ENCODE data around the gene TYW1.
"Not testable (repeated sequence)": the region's sequence is repeated elsewhere in the genome, so short reads cannot be mapped to it uniquely, and the experiment has no call there.

Gene TYW1

DNA sequence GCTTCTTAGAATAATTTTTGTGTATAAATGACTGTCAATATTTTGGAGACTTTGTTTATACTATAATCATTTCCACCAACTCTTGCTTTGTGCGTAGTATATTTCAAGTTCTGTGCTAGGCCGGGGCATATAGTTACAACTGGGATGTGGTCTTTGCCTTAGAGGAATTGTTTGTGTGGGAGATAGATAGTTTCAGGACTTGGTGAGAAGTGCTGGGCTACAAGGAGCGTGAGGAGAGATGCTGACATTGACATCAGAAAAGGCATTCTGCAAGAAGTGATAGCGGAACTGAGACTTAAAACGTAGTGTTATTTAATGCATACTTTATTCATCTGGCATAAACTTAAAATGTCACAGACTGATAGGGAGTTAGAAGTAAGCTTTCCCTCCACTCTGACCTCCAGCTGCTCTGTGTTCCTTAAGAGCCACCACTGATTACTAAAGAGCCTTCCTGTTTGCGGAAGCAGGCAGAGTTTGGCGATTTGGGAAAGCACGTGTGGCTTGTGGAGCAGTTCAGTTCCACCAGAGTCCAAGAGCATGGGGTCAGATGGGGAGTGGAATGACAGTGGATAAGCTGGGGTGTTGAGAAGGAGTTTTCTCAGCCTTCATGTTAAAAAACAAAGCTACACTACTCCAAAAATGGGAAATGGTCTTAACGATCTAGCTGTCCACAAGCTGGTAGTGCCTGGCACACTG, 146.6 kb downstream of the TYW1 start:
- H3K4me1 ChIP-seq (ENCODE audit: control insufficient read depth in 2 of 2, insufficient read depth in 2 of 2, low read length in 2 of 2); H3K36me3 ChIP-seq (ENCODE audit: control insufficient read depth in 2 of 2, insufficient read depth in 2 of 2, low read length in 2 of 2); H3K9ac ChIP-seq (ENCODE audit: low read depth in 1 of 2, low read length in 2 of 2); H3K27ac ChIP-seq (ENCODE audit: low read depth in 2 of 2, low read length in 2 of 2); H3K9me3 ChIP-seq (ENCODE audit: control insufficient read depth in 2 of 2, low read length in 2 of 2); H3K27me3 ChIP-seq (ENCODE audit: control insufficient read depth in 2 of 2, insufficient read depth in 2 of 2, low read length in 2 of 2); H3K4me3 ChIP-seq (ENCODE audit: low read length in 2 of 2): not testable (repeated sequence)

DNA sequence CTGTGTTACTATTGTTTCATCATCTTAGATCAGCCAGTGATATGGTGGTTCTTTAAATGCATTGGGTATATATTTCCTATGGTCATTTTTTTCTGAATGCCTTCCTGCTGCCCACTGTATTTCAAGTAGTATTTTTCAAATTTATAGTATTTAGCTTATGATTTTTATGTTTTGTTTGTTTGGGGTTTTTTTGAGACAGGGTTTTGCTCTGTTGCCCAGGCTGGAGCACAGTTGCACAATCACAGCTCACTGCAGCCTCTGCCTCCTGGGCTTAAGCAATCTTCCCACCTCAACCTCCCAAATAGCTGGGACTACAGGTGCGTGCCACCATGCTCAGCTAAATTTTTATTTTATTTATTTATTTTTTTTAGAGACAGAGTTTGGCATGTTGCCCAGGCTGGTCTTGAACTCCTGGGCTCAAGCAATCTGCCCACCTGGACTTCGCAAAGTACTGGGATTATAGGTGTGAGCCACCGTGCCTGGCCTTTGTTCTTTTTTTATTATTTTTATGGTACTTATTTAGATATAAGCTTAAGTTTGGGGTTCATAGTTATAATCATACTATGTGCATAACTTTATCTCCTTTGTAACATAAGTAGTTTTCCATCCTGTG, 149.1 kb downstream of the TYW1 start:
- H3K27me3 ChIP-seq (ENCODE audit: control insufficient read depth in 2 of 2, insufficient read depth in 2 of 2, low read length in 2 of 2); H3K9me3 ChIP-seq (ENCODE audit: control insufficient read depth in 2 of 2, low read length in 2 of 2); H3K4me3 ChIP-seq (ENCODE audit: low read length in 2 of 2); H3K27ac ChIP-seq (ENCODE audit: low read depth in 2 of 2, low read length in 2 of 2); H3K36me3 ChIP-seq (ENCODE audit: control insufficient read depth in 2 of 2, insufficient read depth in 2 of 2, low read length in 2 of 2); H3K4me1 ChIP-seq (ENCODE audit: control insufficient read depth in 2 of 2, insufficient read depth in 2 of 2, low read length in 2 of 2); H3K9ac ChIP-seq (ENCODE audit: low read depth in 1 of 2, low read length in 2 of 2): not testable (repeated sequence)

DNA sequence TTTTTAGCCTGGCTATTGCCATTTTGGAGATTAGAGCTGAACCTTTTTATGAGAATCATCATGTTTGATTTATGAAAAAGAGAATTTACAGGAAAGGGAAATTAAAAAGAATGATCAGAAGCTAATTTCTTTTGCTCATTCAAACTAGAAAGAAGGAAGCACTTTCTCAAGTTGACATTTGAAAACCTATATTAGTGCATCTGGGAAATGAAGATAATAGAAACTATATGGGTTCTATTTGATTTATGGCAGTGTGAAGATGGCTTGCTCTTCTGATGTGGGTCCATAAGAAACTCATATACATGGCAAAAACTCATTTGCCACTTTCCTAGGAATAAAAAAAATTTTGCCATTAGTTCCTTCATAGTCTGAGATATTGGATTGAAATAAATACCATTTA, 152.5 kb downstream of the TYW1 start:
- not testable (repeated sequence) for H3K36me3 ChIP-seq (ENCODE audit: control insufficient read depth in 2 of 2, insufficient read depth in 2 of 2, low read length in 2 of 2)

DNA sequence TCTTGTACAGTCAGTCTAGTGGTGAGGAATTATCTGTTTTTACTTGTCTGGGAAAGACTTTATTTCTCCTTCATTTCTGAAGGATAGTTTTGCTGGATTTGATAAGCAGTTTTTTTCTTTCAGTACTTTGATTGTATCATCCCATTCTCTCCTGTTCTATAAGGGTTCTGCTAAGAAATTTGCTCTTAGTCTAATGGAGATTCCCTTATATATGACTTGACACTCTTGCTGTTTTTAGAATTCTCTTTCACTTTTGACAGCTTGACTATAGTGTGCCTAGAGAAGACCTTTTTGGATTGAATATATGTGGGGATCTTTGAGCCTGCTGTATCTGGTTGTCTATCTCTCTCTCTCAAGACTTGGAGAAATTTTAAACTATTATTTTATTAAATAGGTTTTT, 157.7 kb downstream of the TYW1 start:
- H3K9ac ChIP-seq (ENCODE audit: low read depth in 1 of 2, low read length in 2 of 2); H3K4me3 ChIP-seq (ENCODE audit: low read length in 2 of 2); H3K27ac ChIP-seq (ENCODE audit: low read depth in 2 of 2, low read length in 2 of 2); H3K27me3 ChIP-seq (ENCODE audit: control insufficient read depth in 2 of 2, insufficient read depth in 2 of 2, low read length in 2 of 2); H3K9me3 ChIP-seq (ENCODE audit: control insufficient read depth in 2 of 2, low read length in 2 of 2); H3K4me1 ChIP-seq (ENCODE audit: control insufficient read depth in 2 of 2, insufficient read depth in 2 of 2, low read length in 2 of 2); H3K36me3 ChIP-seq (ENCODE audit: control insufficient read depth in 2 of 2, insufficient read depth in 2 of 2, low read length in 2 of 2): not testable (repeated sequence)

More for the DNA sequence above, 152.5 kb downstream of the TYW1 start:
- H3K4me3 ChIP-seq (ENCODE audit: low read length in 2 of 2); H3K9ac ChIP-seq (ENCODE audit: low read depth in 1 of 2, low read length in 2 of 2); H3K27ac ChIP-seq (ENCODE audit: low read depth in 2 of 2, low read length in 2 of 2); H3K27me3 ChIP-seq (ENCODE audit: control insufficient read depth in 2 of 2, insufficient read depth in 2 of 2, low read length in 2 of 2); H3K9me3 ChIP-seq (ENCODE audit: control insufficient read depth in 2 of 2, low read length in 2 of 2); H3K4me1 ChIP-seq (ENCODE audit: control insufficient read depth in 2 of 2, insufficient read depth in 2 of 2, low read length in 2 of 2): not testable (repeated sequence)

DNA sequence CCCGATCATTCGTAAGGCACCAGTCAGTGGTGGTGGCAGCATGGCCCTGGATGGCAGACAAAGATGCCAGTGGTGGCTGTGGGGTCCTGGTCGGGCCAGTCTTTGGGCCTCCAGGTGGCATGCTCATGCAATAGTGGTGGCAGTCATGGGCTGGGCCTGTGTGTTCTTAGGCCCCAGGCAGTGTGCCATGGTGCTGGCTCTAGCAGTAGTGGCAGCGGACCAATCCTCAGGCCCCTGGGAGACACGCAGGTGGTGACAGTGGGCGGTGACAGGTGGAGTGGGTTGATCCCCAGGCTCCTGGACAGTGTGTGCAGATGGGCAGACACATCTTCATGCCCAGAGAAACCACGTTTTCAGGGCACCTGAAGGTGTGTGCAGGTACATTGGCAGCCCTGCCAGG, 159.4 kb downstream of the TYW1 start:
- not testable (repeated sequence) for H3K9me3 ChIP-seq (ENCODE audit: control insufficient read depth in 2 of 2, low read length in 2 of 2); H3K36me3 ChIP-seq (ENCODE audit: control insufficient read depth in 2 of 2, insufficient read depth in 2 of 2, low read length in 2 of 2); H3K9ac ChIP-seq (ENCODE audit: low read depth in 1 of 2, low read length in 2 of 2)

DNA sequence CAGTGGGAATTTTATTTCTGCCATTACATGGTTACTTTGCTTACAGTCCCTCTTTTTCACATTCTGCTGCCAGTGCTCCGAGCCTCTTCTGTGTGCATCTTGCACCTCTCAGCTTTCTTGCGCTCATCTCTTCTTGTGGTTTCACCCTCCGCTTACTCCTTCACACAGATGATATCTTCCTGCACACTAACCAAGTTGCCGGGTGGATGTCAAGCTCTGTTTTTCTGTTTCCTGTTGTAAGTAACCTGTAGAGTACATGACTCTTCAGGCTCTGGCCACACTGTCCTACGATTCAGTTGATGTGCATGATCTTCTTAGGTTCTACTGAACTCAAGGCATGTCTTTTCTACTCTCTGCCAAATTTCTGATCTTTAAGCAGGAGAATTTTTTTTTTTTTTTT, 166.7 kb downstream of the TYW1 start:
- H3K9ac ChIP-seq (ENCODE audit: low read depth in 1 of 2, low read length in 2 of 2); H3K4me1 ChIP-seq (ENCODE audit: control insufficient read depth in 2 of 2, insufficient read depth in 2 of 2, low read length in 2 of 2); H3K9me3 ChIP-seq (ENCODE audit: control insufficient read depth in 2 of 2, low read length in 2 of 2); H3K36me3 ChIP-seq (ENCODE audit: control insufficient read depth in 2 of 2, insufficient read depth in 2 of 2, low read length in 2 of 2); H3K27me3 ChIP-seq (ENCODE audit: control insufficient read depth in 2 of 2, insufficient read depth in 2 of 2, low read length in 2 of 2); H3K27ac ChIP-seq (ENCODE audit: low read depth in 2 of 2, low read length in 2 of 2); H3K4me3 ChIP-seq (ENCODE audit: low read length in 2 of 2): not testable (repeated sequence)

More for the DNA sequence above, 159.4 kb downstream of the TYW1 start:
- not testable (repeated sequence) for H3K27me3 ChIP-seq (ENCODE audit: control insufficient read depth in 2 of 2, insufficient read depth in 2 of 2, low read length in 2 of 2); H3K4me1 ChIP-seq (ENCODE audit: control insufficient read depth in 2 of 2, insufficient read depth in 2 of 2, low read length in 2 of 2); H3K27ac ChIP-seq (ENCODE audit: low read depth in 2 of 2, low read length in 2 of 2); H3K4me3 ChIP-seq (ENCODE audit: low read length in 2 of 2)

DNA sequence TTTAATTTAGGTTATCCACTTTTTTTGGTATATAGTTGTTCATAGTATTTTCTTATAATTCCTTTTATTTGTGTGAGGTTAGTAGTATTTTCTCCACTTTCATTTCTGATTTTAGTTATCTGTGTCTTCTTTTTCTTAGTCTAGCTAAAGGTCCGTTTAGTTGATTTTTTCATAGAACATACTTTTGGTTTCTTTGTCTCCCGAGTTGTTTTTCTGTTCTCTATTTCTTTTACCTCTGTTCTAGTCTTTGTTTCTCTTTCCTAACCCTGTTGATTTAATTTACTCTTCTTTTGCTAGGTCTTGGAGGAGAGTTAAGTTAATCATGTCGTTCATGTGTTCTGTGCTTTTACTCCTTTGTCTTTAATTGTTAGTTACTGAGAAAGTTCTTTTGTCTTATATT, 174.5 kb downstream of the TYW1 start:
- H3K27ac ChIP-seq (ENCODE audit: low read depth in 2 of 2, low read length in 2 of 2) = not testable (repeated sequence)

DNA sequence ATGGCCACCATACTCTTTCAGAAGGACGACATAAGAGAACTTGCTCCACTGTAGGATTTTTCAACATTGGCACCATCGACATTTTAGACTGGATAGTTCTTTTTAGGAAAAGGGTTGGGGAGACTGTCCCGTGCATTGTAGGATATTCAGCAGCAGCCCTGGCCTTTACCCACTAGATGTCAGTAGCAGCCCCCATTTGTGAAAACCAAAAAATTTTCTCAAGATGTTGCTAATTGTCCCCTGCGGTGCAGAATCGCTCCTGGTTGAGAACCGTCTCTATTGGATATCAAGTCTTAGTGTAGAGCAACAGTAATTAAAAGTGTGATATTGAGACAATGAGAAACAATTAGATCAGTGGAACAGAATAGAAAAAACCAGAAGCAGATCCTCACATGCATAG, 180.1 kb downstream of the TYW1 start:
- H3K4me3 ChIP-seq (ENCODE audit: low read length in 2 of 2); H3K27me3 ChIP-seq (ENCODE audit: control insufficient read depth in 2 of 2, insufficient read depth in 2 of 2, low read length in 2 of 2); H3K9ac ChIP-seq (ENCODE audit: low read depth in 1 of 2, low read length in 2 of 2); H3K9me3 ChIP-seq (ENCODE audit: control insufficient read depth in 2 of 2, low read length in 2 of 2); H3K27ac ChIP-seq (ENCODE audit: low read depth in 2 of 2, low read length in 2 of 2); H3K4me1 ChIP-seq (ENCODE audit: control insufficient read depth in 2 of 2, insufficient read depth in 2 of 2, low read length in 2 of 2); H3K36me3 ChIP-seq (ENCODE audit: control insufficient read depth in 2 of 2, insufficient read depth in 2 of 2, low read length in 2 of 2): not testable (repeated sequence)

More for the DNA sequence above, 174.5 kb downstream of the TYW1 start:
- not testable (repeated sequence) for H3K36me3 ChIP-seq (ENCODE audit: control insufficient read depth in 2 of 2, insufficient read depth in 2 of 2, low read length in 2 of 2); H3K4me3 ChIP-seq (ENCODE audit: low read length in 2 of 2); H3K9me3 ChIP-seq (ENCODE audit: control insufficient read depth in 2 of 2, low read length in 2 of 2); H3K27me3 ChIP-seq (ENCODE audit: control insufficient read depth in 2 of 2, insufficient read depth in 2 of 2, low read length in 2 of 2); H3K9ac ChIP-seq (ENCODE audit: low read depth in 1 of 2, low read length in 2 of 2); H3K4me1 ChIP-seq (ENCODE audit: control insufficient read depth in 2 of 2, insufficient read depth in 2 of 2, low read length in 2 of 2)

DNA sequence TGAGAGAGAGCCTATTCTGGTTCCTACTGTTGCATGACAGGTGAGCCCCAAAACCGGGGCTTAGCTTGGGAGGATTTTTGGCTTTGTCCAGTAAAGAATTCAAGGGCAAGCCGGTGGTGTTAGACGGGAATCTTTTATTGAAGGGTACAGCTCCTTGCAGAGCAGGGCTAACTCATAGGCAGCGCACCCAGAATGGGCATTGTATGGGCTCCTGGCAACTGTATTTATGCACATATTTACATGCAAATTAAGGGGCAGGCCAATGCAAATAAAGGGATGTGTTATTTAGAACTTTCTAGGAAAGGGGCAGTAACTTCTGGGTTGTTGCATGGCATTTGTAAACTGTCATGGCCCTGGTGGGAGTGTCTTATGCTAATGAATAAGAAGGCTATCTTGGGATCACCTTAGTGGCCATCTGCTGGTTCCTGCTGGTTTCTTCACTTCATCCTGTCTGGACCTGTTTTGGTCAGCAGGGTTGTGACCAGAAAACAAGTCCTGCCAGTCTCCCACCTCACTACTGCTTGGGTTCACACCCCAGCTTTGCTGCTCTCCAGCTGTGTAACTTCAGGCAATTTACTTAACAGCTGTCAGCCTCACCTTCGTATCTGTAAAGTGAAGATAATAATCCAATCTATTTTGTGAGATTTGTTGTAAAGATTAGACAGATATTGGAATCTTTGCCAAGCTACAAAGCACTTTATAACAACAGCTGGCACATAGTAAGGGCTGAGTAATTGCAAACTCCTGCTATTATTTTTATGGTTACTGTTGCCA, 182.5 kb downstream of the TYW1 start:
- H3K27me3 ChIP-seq (ENCODE audit: control insufficient read depth in 2 of 2, insufficient read depth in 2 of 2, low read length in 2 of 2); H3K9ac ChIP-seq (ENCODE audit: low read depth in 1 of 2, low read length in 2 of 2); H3K4me1 ChIP-seq (ENCODE audit: control insufficient read depth in 2 of 2, insufficient read depth in 2 of 2, low read length in 2 of 2); H3K4me3 ChIP-seq (ENCODE audit: low read length in 2 of 2); H3K36me3 ChIP-seq (ENCODE audit: control insufficient read depth in 2 of 2, insufficient read depth in 2 of 2, low read length in 2 of 2); H3K27ac ChIP-seq (ENCODE audit: low read depth in 2 of 2, low read length in 2 of 2); H3K9me3 ChIP-seq (ENCODE audit: control insufficient read depth in 2 of 2, low read length in 2 of 2): not testable (repeated sequence)

DNA sequence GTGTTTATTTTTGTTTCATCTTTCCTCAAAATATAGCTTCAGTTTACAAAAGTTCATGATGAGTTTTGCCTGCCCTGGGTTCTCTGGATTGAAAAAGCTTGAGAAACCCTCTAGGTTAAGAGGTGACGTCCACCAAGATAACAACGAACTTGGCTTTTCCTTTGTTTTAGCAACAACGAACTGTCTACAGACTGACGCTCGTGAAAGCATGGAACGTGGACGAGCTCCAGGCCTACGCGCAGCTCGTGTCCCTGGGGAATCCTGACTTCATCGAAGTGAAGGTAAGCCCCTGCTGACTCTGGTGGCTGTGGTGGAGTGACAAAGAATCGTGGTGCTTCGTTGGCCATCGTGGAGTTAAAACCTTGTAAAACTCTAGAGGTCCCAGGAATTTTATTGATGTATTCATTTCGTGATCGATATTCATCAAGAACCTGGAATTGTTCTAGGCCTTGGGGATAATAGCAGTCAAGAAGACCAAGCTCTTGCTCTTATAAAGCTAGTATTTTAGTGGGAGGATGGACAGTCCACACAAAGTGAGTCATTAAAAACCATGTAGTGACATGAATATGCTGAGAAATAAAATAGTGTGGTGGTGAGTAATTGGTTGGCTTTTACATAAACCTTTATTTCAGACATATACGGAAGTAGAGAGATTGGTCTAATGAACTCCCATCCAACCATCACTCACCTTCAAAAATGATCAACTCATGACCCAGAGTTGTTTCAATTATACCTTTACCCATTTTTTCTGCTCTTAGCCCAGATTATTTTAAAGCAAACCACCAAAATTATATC, 186.5 kb downstream of the TYW1 start:
- not testable (repeated sequence) for H3K4me3 ChIP-seq (ENCODE audit: low read length in 2 of 2); H3K9me3 ChIP-seq (ENCODE audit: control insufficient read depth in 2 of 2, low read length in 2 of 2); H3K27me3 ChIP-seq (ENCODE audit: control insufficient read depth in 2 of 2, insufficient read depth in 2 of 2, low read length in 2 of 2); H3K36me3 ChIP-seq (ENCODE audit: control insufficient read depth in 2 of 2, insufficient read depth in 2 of 2, low read length in 2 of 2); H3K9ac ChIP-seq (ENCODE audit: low read depth in 1 of 2, low read length in 2 of 2); H3K4me1 ChIP-seq (ENCODE audit: control insufficient read depth in 2 of 2, insufficient read depth in 2 of 2, low read length in 2 of 2); H3K27ac ChIP-seq (ENCODE audit: low read depth in 2 of 2, low read length in 2 of 2)
